HFFc6 (cell line): ENCODE measurements around the gene ZNF331. TPM values are rescaled to one million over a fixed set of nuclear protein-coding genes. Genes with fewer than 3 reads are reported as not detected.

Source experiments
- DNase-seq: peaks from one replicate; pipeline ENCODE4 v3.0.0-alpha.2; 2018
- H3K27ac Mint-ChIP-seq: 2 replicates; pipeline ENCODE4 v1.8.0; 2020; ENCODE audit warnings: mild to moderate bottlenecking, mixed read lengths
- H3K27me3 Mint-ChIP-seq: 2 replicates; pipeline ENCODE4 v1.8.0; 2021; ENCODE audit warnings: mild to moderate bottlenecking, moderate library complexity, mixed read lengths; ENCODE audit not compliant: insufficient read depth
- H3K36me3 Mint-ChIP-seq: 2 replicates; pipeline ENCODE4 v1.8.0; 2021; ENCODE audit warnings: low read depth, mixed read lengths
- H3K4me1 Mint-ChIP-seq: 2 replicates; pipeline ENCODE4 v1.8.0; 2020; ENCODE audit warnings: low read depth, mixed read lengths
- H3K4me3 Mint-ChIP-seq: 2 replicates; pipeline ENCODE4 v1.8.0; 2020; ENCODE audit warnings: mild to moderate bottlenecking, moderate library complexity, mixed read lengths
- H3K9me3 Mint-ChIP-seq: 2 replicates; pipeline ENCODE4 v1.8.0; 2020; ENCODE audit warnings: mild to moderate bottlenecking, mixed read lengths
- CTCF ChIP-seq: fragments of 200-600 bp; sonication (generic); IDR thresholded peaks from 2 replicates; pipeline ENCODE4 v1.5.0; 2021; ENCODE audit warnings: antibody characterized with exemption, mild to moderate bottlenecking
- total RNA-seq, 6 experiments: library from RNA; stranded (reverse); fragmentation: NEBNext Ultra II Directional; extraction: Animal tissue kit (Norgen Biotek cat#: 25700); gene quantifications; 2 replicates in 1 of 6; 3 replicates in 5 of 6; pipeline ENCODE4 v1.2.3, GENCODE V29; 2021

Gene ZNF331
- total RNA-seq, 6 experiments from 2014 or later = 9.8 to 13.0 (median 11.3) TPM

- Mint-ChIP-seq H3K4me3 (peak overlapping the region; percentile 92), H3K36me3 (peaks cover 33% of the 10 kb centered on the region), H3K27me3 (peaks cover 5% of the 10 kb centered on the region), H3K27ac (peak overlapping the region; percentile 94), H3K9me3 (no peaks in the 10 kb centered on the region), H3K4me1 (peaks cover 19% of the 10 kb centered on the region)
- no peak for DNase-seq
- no peak for TF ChIP-seq CTCF
Observed at GRCh38 chr19:53538378-53539109, 599 bp downstream of the ZNF331 start.

GRCh38 chr19:53540091-53540490 lies 2.1 kb downstream of the ZNF331 start:
- Mint-ChIP-seq H3K4me3 (no peak overlapping the region), H3K4me1 (peaks cover 30% of the 10 kb centered on the region), H3K27me3 (peaks cover 5% of the 10 kb centered on the region), H3K27ac (no peak overlapping the region), H3K36me3 (peaks cover 38% of the 10 kb centered on the region), H3K9me3 (no peaks in the 10 kb centered on the region)
- no peak for DNase-seq
- no peak for TF ChIP-seq CTCF

- TF ChIP-seq CTCF = no peak
- Mint-ChIP-seq H3K4me3 (no peak overlapping the region), H3K9me3 (no peaks in the 10 kb centered on the region), H3K27me3 (peaks cover 5% of the 10 kb centered on the region), H3K36me3 (peaks cover 44% of the 10 kb centered on the region), H3K27ac (peak overlapping the region; percentile 41), H3K4me1 (peaks cover 47% of the 10 kb centered on the region)
- no peak for DNase-seq
Observed at GRCh38 chr19:53541971-53542370, 4.0 kb downstream of the ZNF331 start.

- Mint-ChIP-seq H3K4me3 (peak overlapping the region; percentile 67), H3K27ac (peak overlapping the region; percentile 93), H3K4me1 (peaks cover 61% of the 10 kb centered on the region), H3K36me3 (peaks cover 28% of the 10 kb centered on the region), H3K27me3 (no peaks in the 10 kb centered on the region; the same call in 1 of the 2 replicates), H3K9me3 (no peaks in the 10 kb centered on the region)
- TF ChIP-seq CTCF = no peak
- DNase-seq = peak; percentile 85
Observed at GRCh38 chr19:53545271-53546065, 7.5 kb downstream of the ZNF331 start.

GRCh38 chr19:53546758-53547513 lies 9.0 kb downstream of the ZNF331 start:
- H3K9me3 Mint-ChIP-seq = no peaks in the 10 kb centered on the region

More at GRCh38 chr19:53546758-53547513, 9.0 kb downstream of the ZNF331 start:
- peaks cover 57% of the 10 kb centered on the region for H3K4me1 Mint-ChIP-seq
- peaks cover 27% of the 10 kb centered on the region for H3K36me3 Mint-ChIP-seq
- DNase-seq = no peak
- no peak for TF ChIP-seq CTCF
- no peak overlapping the region for H3K4me3 Mint-ChIP-seq
- no peaks in the 10 kb centered on the region; the same call in 1 of the 2 replicates for H3K27me3 Mint-ChIP-seq
- H3K27ac Mint-ChIP-seq = peak overlapping the region; percentile 54
